IMR-90 (cell line): ENCODE results near the gene IL22RA1. TPM values are rescaled to one million over a fixed set of nuclear protein-coding genes. Genes with fewer than 3 reads are reported as not detected.

ENCODE experiments used
- ATAC-seq: fragments of 200-7000 bp; cut with Tn5 transposase; 2 replicates; pipeline ENCODE4 v1.9.1; 2020; ENCODE audit warnings: low read depth, mild to moderate bottlenecking, moderate library complexity
- BruUV-seq: library from RNA; stranded (reverse); fragments of 400-500 nt; replicated peaks from 2 replicates; lab custom pipeline; 2021; lab: Mats Ljungman, UMichigan
- CTCF ChIA-PET: fragments of 300-600 bp; formaldehyde crosslinking; extraction: SDS; loops from one replicate; lab custom pipeline; 2021; ENCODE audit warnings: antibody characterized with exemption; lab: Yijun Ruan, JAX
- POLR2A ChIA-PET: fragments of 300-600 bp; sonication (Branson Sonifier 250); formaldehyde crosslinking; loops from one replicate; lab custom pipeline; 2022; ENCODE audit warnings: antibody characterized with exemption; ENCODE audit not compliant: unreplicated experiment; lab: Charles Lee
- DNase-seq: peaks from one replicate; pipeline ENCODE4 v3.0.0; 2013
- H2AFZ ChIP-seq: replicated peaks from 2 replicates; pipeline ENCODE3; 2013; ENCODE audit warnings: low read length, mild to moderate bottlenecking; ENCODE audit not compliant: poor library complexity
- H2AK5ac ChIP-seq: 2 replicates; pipeline ENCODE4 v1.6.1; 2013; ENCODE audit warnings: low read depth, low read length, inconsistent platforms
- H2AK9ac ChIP-seq: replicated peaks from 2 replicates; pipeline ENCODE3; 2013; ENCODE audit warnings: mild to moderate bottlenecking, low read depth, low read length, moderate library complexity; ENCODE audit not compliant: poor library complexity
- H2BK120ac ChIP-seq: 2 replicates; pipeline ENCODE4 v1.6.1; 2013; ENCODE audit warnings: low read depth, low read length, inconsistent platforms
- H2BK15ac ChIP-seq: 3 replicates; pipeline ENCODE4 v1.6.1; 2013; ENCODE audit warnings: low read depth, low read length, inconsistent platforms
- H2BK20ac ChIP-seq: 2 replicates; pipeline ENCODE4 v1.6.1; 2013; ENCODE audit warnings: low read depth, mild to moderate bottlenecking, inconsistent platforms, low read length, moderate library complexity
- H2BK5ac ChIP-seq: 2 replicates; pipeline ENCODE4 v1.6.1; 2013; ENCODE audit warnings: mild to moderate bottlenecking, low read depth, low read length, inconsistent platforms; ENCODE audit not compliant: poor library complexity, severe bottlenecking
- H3K14ac ChIP-seq: replicated peaks from 2 replicates; pipeline ENCODE4 v1.6.1; 2013; ENCODE audit warnings: low read depth, low read length, inconsistent platforms
- H3K18ac ChIP-seq: 2 replicates; pipeline ENCODE4 v1.6.1; 2013; ENCODE audit warnings: low read depth, low read length, control low read depth
- H3K23ac ChIP-seq: 2 replicates; pipeline ENCODE4 v1.6.1; 2013; ENCODE audit warnings: low read depth, low read length, inconsistent platforms
- H3K27ac ChIP-seq: 2 replicates; pipeline ENCODE4 v1.5.1; 2013; ENCODE audit warnings: mild to moderate bottlenecking, control low read depth, low read length; ENCODE audit not compliant: insufficient read depth
- H3K27me3 ChIP-seq: 2 replicates; pipeline ENCODE4 v1.6.1; 2013; ENCODE audit warnings: low read length; ENCODE audit not compliant: control insufficient read depth, insufficient read depth
- H3K36me3 ChIP-seq: 2 replicates; pipeline ENCODE4 v1.6.1; 2013; ENCODE audit warnings: low read length, mixed read lengths; ENCODE audit not compliant: control insufficient read depth, insufficient read depth
- H3K4ac ChIP-seq: 2 replicates; pipeline ENCODE4 v1.6.1; 2013; ENCODE audit warnings: low read depth, low read length, inconsistent platforms
- H3K4me1 ChIP-seq: 2 replicates; pipeline ENCODE4 v1.6.1; 2013; ENCODE audit warnings: low read length, mixed read lengths; ENCODE audit not compliant: control insufficient read depth, insufficient read depth
- H3K4me2 ChIP-seq: 2 replicates; pipeline ENCODE4 v1.6.1; 2013; ENCODE audit warnings: low read depth, mild to moderate bottlenecking, control low read depth, low read length, moderate library complexity
- H3K4me3 ChIP-seq: 2 replicates; pipeline ENCODE4 v1.5.1; 2013; ENCODE audit warnings: low read depth, mild to moderate bottlenecking, control low read depth, low read length, moderate library complexity; ENCODE audit not compliant: insufficient read depth
- H3K56ac ChIP-seq: 2 replicates; pipeline ENCODE4 v1.6.1; 2013; ENCODE audit warnings: low read length, inconsistent platforms; ENCODE audit not compliant: insufficient read depth; ENCODE audit errors: extremely low read depth
- H3K79me1 ChIP-seq, 2 experiments: 2 replicates each; pipeline ENCODE4 v1.6.1; 2013; ENCODE audit warnings: low read length in 2 of 2, inconsistent platforms in 1 of 2, low read depth in 1 of 2
- H3K9ac ChIP-seq: 2 replicates; pipeline ENCODE4 v1.6.1; 2013; ENCODE audit warnings: low read depth, low read length, control low read depth
- H3K9me1 ChIP-seq: 2 replicates; pipeline ENCODE4 v1.6.1; 2013; ENCODE audit warnings: low read length, inconsistent platforms; ENCODE audit not compliant: insufficient read depth
- H3K9me3 ChIP-seq: 2 replicates; pipeline ENCODE4 v1.6.1; 2013; ENCODE audit warnings: low read length; ENCODE audit not compliant: control insufficient read depth, insufficient read depth
- H4K20me1 ChIP-seq: 2 replicates; pipeline ENCODE4 v1.6.1; 2013; ENCODE audit warnings: low read length, inconsistent platforms; ENCODE audit not compliant: insufficient read depth
- H4K5ac ChIP-seq: 2 replicates; pipeline ENCODE4 v1.6.1; 2013; ENCODE audit warnings: mild to moderate bottlenecking, low read depth, low read length, control low read depth
- H4K8ac ChIP-seq, 2 experiments: 2 replicates each; pipeline ENCODE4 v1.6.1; 2013; ENCODE audit warnings: low read depth in 2 of 2, low read length in 2 of 2, control low read depth in 1 of 2, inconsistent platforms in 1 of 2
- H4K91ac ChIP-seq: 2 replicates; pipeline ENCODE4 v1.6.1; 2013; ENCODE audit warnings: low read depth, low read length, inconsistent platforms; ENCODE audit not compliant: insufficient read depth
- BHLHE40 ChIP-seq: fragments of 150-350 bp; IDR thresholded peaks from 2 replicates; pipeline ENCODE4 v1.6.1; 2016; ENCODE audit warnings: mild to moderate bottlenecking, low read depth, low read length
- CEBPB ChIP-seq: IDR thresholded peaks from 2 replicates; pipeline ENCODE4 v1.6.1; 2012; ENCODE audit warnings: low read depth, low read length, improper control_type of control experiment
- CHD1 ChIP-seq: IDR thresholded peaks from 2 replicates; pipeline ENCODE4 v1.6.1; 2012; ENCODE audit warnings: low read depth, low read length, improper control_type of control experiment
- FOS ChIP-seq: fragments of 150-350 bp; IDR thresholded peaks from 2 replicates; pipeline ENCODE4 v1.6.1; 2016; ENCODE audit warnings: low read depth, low read length
- MAFK ChIP-seq: IDR thresholded peaks from 2 replicates; pipeline ENCODE4 v1.6.1; 2012; ENCODE audit warnings: low read depth, low read length, improper control_type of control experiment
- MAZ ChIP-seq: IDR thresholded peaks from 2 replicates; pipeline ENCODE4 v1.6.1; 2012; ENCODE audit warnings: low read depth, mild to moderate bottlenecking, low read length, improper control_type of control experiment, moderate library complexity, borderline replicate concordance
- MXI1 ChIP-seq: IDR thresholded peaks from 2 replicates; pipeline ENCODE4 v1.6.1; 2012; ENCODE audit warnings: low read depth, mild to moderate bottlenecking, low read length, moderate library complexity, borderline replicate concordance
- NFE2L2 ChIP-seq: fragments of 150-350 bp; IDR thresholded peaks from 2 replicates; pipeline ENCODE4 v1.6.1; 2016; ENCODE audit warnings: low read depth, mild to moderate bottlenecking, low read length
- POLR2A ChIP-seq: IDR thresholded peaks from 2 replicates; pipeline ENCODE4 v1.6.1; 2012; ENCODE audit warnings: mild to moderate bottlenecking, low read depth, low read length
- RAD21 ChIP-seq: IDR thresholded peaks from 2 replicates; pipeline ENCODE4 v1.6.1; 2012; ENCODE audit warnings: low read length, improper control_type of control experiment
- RCOR1 ChIP-seq: IDR thresholded peaks from 2 replicates; pipeline ENCODE4 v1.6.1; 2012; ENCODE audit warnings: mild to moderate bottlenecking, low read length, improper control_type of control experiment; ENCODE audit not compliant: insufficient replicate concordance
- RFX5 ChIP-seq: IDR thresholded peaks from 2 replicates; pipeline ENCODE4 v1.8.0; 2012; ENCODE audit warnings: low read depth, mild to moderate bottlenecking, low read length, moderate library complexity
- SMC3 ChIP-seq: fragments of 150-350 bp; IDR thresholded peaks from 2 replicates; pipeline ENCODE4 v1.6.1; 2016; ENCODE audit warnings: low read depth, mild to moderate bottlenecking, antibody characterized with exemption, low read length, moderate library complexity
- WGBS, 2 experiments: methylation state at CpG; one replicate each; pipeline versions ENCODE4 v1.1.5 to v1.1.7; 2013; ENCODE audit warnings: missing lambda C conversion rate in 2 of 2; ENCODE audit not compliant: insufficient read length in 1 of 2; ENCODE audit errors: extremely low coverage in 2 of 2; 5-methylcytosine and 5-hydroxymethylcytosine counted together
- dilution Hi-C: fragments of 300-500 bp; cut with HindIII; formaldehyde crosslinking; loops from one replicate; pipeline ENCODE4 v1.14.3; 2018; ENCODE audit warnings: low sequenced_read_pairs; ENCODE audit not compliant: unreplicated experiment
- in situ Hi-C: fragments of 300-500 bp; cut with MboI; formaldehyde crosslinking; loops from 3 replicates; pipeline ENCODE4 v1.14.3; 2019; ENCODE audit warnings: low sequenced_read_pairs, inconsistent platforms, mixed read lengths
- intact Hi-C: fragments of 100-400 bp; cut with micrococcal nuclease; formaldehyde crosslinking; loops from 2 replicates; pipeline ENCODE4 v1.10.0; 2022
- polyA plus RNA-seq, 3 experiments: library from polyadenylated mRNA; depleted of rRNA; stranded (reverse); fragments of >200 nt; gene quantifications; 2 replicates each; pipeline ENCODE4 v1.2.3, GENCODE V29; 2012; ENCODE audit warnings: low replicate concordance in 1 of 3
- total RNA-seq: library from RNA; depleted of rRNA; stranded (reverse); fragments of >200 nt; gene quantifications from 2 replicates; pipeline ENCODE4 v1.2.3, GENCODE V29; 2012
- TF ChIP-seq, protein P1 (sequence below): fragments of 150-350 bp; IDR thresholded peaks from 2 replicates; pipeline ENCODE4 v1.6.1; 2017; ENCODE audit warnings: mild to moderate bottlenecking, antibody characterized with exemption, low read length, low read depth
- TF ChIP-seq, protein P2 (sequence below): conservative IDR thresholded peaks from 2 replicates; pipeline ENCODE4 v1.5.1; 2012; ENCODE audit warnings: mild to moderate bottlenecking, low read depth, low read length, improper control_type of control experiment
- TF ChIP-seq, protein P3 (sequence below): fragments of 150-350 bp; IDR thresholded peaks from 2 replicates; pipeline ENCODE4 v1.6.1; 2016; ENCODE audit warnings: low read depth, mild to moderate bottlenecking, low read length, moderate library complexity, borderline replicate concordance

Gene IL22RA1
- total and polyA plus RNA-seq, 2 of the 4 experiments (the other 2 are of a cell fraction) = not detected

DNA sequence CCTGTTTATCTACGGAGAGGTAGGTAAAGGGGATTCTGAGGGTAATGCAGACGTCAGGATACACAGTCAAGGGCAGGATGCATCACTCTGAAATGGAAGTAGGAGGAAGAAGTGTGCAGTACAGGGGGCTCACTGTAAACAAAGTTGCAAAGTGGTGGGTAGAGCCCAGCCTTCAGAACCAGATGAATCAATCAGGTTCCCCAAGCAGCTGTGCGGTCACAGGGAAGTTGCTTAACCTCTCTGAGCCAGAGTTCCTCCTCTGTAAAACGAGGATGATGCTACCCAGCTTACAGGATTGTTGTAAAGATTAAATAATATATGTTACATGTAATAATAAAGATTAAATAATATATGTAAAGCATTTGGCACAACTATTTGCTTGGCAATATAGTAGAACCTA, 17.5 kb downstream of the IL22RA1 start:
- TF ChIP-seq MAFK (no peak), MXI1 (no peak), RFX5 (no peak), RAD21 (no peak), POLR2A (no peak), SMC3 (no peak), BHLHE40 (no peak), NFE2L2 (no peak), RCOR1 (no peak), FOS (no peak), CEBPB (no peak), MAZ (no peak), CHD1 (no peak)
- TF ChIP-seq, protein P1, sequence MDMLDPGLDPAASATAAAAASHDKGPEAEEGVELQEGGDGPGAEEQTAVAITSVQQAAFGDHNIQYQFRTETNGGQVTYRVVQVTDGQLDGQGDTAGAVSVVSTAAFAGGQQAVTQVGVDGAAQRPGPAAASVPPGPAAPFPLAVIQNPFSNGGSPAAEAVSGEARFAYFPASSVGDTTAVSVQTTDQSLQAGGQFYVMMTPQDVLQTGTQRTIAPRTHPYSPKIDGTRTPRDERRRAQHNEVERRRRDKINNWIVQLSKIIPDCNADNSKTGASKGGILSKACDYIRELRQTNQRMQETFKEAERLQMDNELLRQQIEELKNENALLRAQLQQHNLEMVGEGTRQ = no peak
- TF ChIP-seq, protein P2, sequence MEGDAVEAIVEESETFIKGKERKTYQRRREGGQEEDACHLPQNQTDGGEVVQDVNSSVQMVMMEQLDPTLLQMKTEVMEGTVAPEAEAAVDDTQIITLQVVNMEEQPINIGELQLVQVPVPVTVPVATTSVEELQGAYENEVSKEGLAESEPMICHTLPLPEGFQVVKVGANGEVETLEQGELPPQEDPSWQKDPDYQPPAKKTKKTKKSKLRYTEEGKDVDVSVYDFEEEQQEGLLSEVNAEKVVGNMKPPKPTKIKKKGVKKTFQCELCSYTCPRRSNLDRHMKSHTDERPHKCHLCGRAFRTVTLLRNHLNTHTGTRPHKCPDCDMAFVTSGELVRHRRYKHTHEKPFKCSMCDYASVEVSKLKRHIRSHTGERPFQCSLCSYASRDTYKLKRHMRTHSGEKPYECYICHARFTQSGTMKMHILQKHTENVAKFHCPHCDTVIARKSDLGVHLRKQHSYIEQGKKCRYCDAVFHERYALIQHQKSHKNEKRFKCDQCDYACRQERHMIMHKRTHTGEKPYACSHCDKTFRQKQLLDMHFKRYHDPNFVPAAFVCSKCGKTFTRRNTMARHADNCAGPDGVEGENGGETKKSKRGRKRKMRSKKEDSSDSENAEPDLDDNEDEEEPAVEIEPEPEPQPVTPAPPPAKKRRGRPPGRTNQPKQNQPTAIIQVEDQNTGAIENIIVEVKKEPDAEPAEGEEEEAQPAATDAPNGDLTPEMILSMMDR = no peak
- TF ChIP-seq, protein P3, sequence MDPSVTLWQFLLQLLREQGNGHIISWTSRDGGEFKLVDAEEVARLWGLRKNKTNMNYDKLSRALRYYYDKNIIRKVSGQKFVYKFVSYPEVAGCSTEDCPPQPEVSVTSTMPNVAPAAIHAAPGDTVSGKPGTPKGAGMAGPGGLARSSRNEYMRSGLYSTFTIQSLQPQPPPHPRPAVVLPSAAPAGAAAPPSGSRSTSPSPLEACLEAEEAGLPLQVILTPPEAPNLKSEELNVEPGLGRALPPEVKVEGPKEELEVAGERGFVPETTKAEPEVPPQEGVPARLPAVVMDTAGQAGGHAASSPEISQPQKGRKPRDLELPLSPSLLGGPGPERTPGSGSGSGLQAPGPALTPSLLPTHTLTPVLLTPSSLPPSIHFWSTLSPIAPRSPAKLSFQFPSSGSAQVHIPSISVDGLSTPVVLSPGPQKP = no peak
- H3K79me1 ChIP-seq = no peaks in the 10 kb centered on the region
- H3K36me3 ChIP-seq = no peaks in the 10 kb centered on the region
- no peak overlapping the region for H2AK5ac ChIP-seq
- H3K56ac ChIP-seq = no peak overlapping the region
- in situ Hi-C loops (no loop called here), dilution Hi-C loops (no loop called here), intact Hi-C loops (no loop called here)
- H4K8ac ChIP-seq = no peak overlapping the region
- no peak overlapping the region for H3K23ac ChIP-seq
- H3K9me3 ChIP-seq = peaks cover 4% of the 10 kb centered on the region
- DNase-seq (no peak), ATAC-seq (no peak)
- H2BK20ac ChIP-seq = no peak overlapping the region
- no peak overlapping the region for H4K91ac ChIP-seq
- no peak overlapping the region for H3K4me2 ChIP-seq
- H3K4me3 ChIP-seq = no peak overlapping the region
- BruUV-seq = no TSS peak
- POLR2A ChIA-PET = no interaction called here
- H3K4me1 ChIP-seq = no peaks in the 10 kb centered on the region
- H3K9ac ChIP-seq = no peak overlapping the region
- H2BK5ac ChIP-seq = no peak overlapping the region
- H3K18ac ChIP-seq = no peak overlapping the region
- no peak overlapping the region for H2AFZ ChIP-seq
- no peak overlapping the region for H2BK120ac ChIP-seq
- H2AK9ac ChIP-seq = no peak overlapping the region
- WGBS, 2 experiments = 49% methylated on average over 2 of the region's 4 CpGs; no CpG with 5 or more reads in 1 of the 2 experiments
- no peak overlapping the region for H3K27ac ChIP-seq
- H2BK15ac ChIP-seq = no peak overlapping the region
- no peak overlapping the region for H3K14ac ChIP-seq
- H4K20me1 ChIP-seq = no peaks in the 10 kb centered on the region
- peaks cover 33% of the 10 kb centered on the region for H3K27me3 ChIP-seq
- CTCF ChIA-PET = no interaction called here
- H3K9me1 ChIP-seq = no peaks in the 10 kb centered on the region
- H4K5ac ChIP-seq = no peak overlapping the region
- no peak overlapping the region for H3K4ac ChIP-seq
